Measurements from ENCODE around the gene ASTN1.

- TF ChIP-seq EZH2 (IDR thresholded peaks at IDR 0.05; ENCODE audit: low read depth) (no peak), CTCF (conservative IDR thresholded peaks at IDR 0.05) (no peak)
Measured at GRCh38 chr1:176847052-176847451, 317.5 kb downstream of the ASTN1 start.
